B cell (primary cell): Measurements from ENCODE around the gene RASGEF1C. TPM values are rescaled to one million over a fixed set of nuclear protein-coding genes. Genes with fewer than 3 reads are reported as not detected.

Source experiments
- ATAC-seq: fragments of 200-7000 bp; cut with Tn5 transposase; one replicate; pipeline ENCODE4 v1.10.0; 2021; ENCODE audit warnings: low read depth, mild to moderate bottlenecking, moderate number of reproducible peaks, moderate library complexity
- CTCF ChIA-PET: fragments of 350-600 bp; sonication (Branson Sonifier 250); formaldehyde crosslinking; loops from one replicate; lab custom pipeline; 2021; ENCODE audit warnings: antibody characterized with exemption, inconsistent platforms; lab: Charles Lee
- POLR2A ChIA-PET: fragments of 350-600 bp; sonication (Branson Sonifier 250); formaldehyde crosslinking; loops from one replicate; lab custom pipeline; 2021; ENCODE audit warnings: antibody characterized with exemption; lab: Charles Lee
- DNase-seq: peaks from one replicate; pipeline ENCODE4 v3.0.0; 2013
- H2AFZ ChIP-seq: 2 replicates; pipeline ENCODE4 v1.6.1; 2012; ENCODE audit warnings: mild to moderate bottlenecking, low read depth, low read length; ENCODE audit not compliant: insufficient read depth, poor library complexity, severe bottlenecking
- H3K27ac ChIP-seq, 2 donors: 1 replicate in 1 of 2; 2 replicates in 1 of 2; pipeline ENCODE4 v1.5.1; 2012 to 2013; ENCODE audit warnings: low read length in 2 of 2, mild to moderate bottlenecking in 2 of 2, moderate library complexity in 1 of 2
- H3K27me3 ChIP-seq, 4 experiments: fragments of 200-600 bp in 1 of 4; sonication (generic) in 1 of 4; replicated peaks in 1 of 4; 1 replicate in 2 of 4; 2 replicates in 2 of 4; pipeline versions ENCODE4 v1.6.1 to v1.7.0; 2013 to 2016; ENCODE audit warnings: low read length in 3 of 4, mild to moderate bottlenecking in 2 of 4, mixed read lengths in 1 of 4, moderate library complexity in 1 of 4; ENCODE audit not compliant: insufficient read depth in 4 of 4, control insufficient read depth in 3 of 4; ENCODE audit errors: control extremely low read depth in 1 of 4
- H3K36me3 ChIP-seq, 2 experiments: replicated peaks in 1 of 2; 1 replicate in 1 of 2; 2 replicates in 1 of 2; pipeline versions ENCODE4 v1.6.1 to v1.7.1; 2013; ENCODE audit warnings: low read length in 1 of 2; ENCODE audit not compliant: insufficient read depth in 2 of 2, control insufficient read depth in 1 of 2; ENCODE audit errors: control extremely low read depth in 1 of 2, extremely low read depth in 1 of 2
- H3K4me1 ChIP-seq, 2 donors: fragments of 200-600 bp in 1 of 2; sonication (generic) in 1 of 2; 1 replicate in 1 of 2; 2 replicates in 1 of 2; pipeline versions ENCODE4 v1.5.1 to v1.6.1; 2013 to 2017; ENCODE audit warnings: low read length in 2 of 2; ENCODE audit not compliant: control insufficient read depth in 2 of 2, insufficient read depth in 2 of 2
- H3K4me2 ChIP-seq: replicated peaks from 2 replicates; pipeline ENCODE3; 2012; ENCODE audit warnings: mild to moderate bottlenecking, low read depth, low read length; ENCODE audit not compliant: poor library complexity, severe bottlenecking
- H3K4me3 ChIP-seq, 5 experiments: fragments of 200-600 bp in 1 of 5; sonication (generic) in 1 of 5; 1 replicate in 3 of 5; 2 replicates in 2 of 5; pipeline versions ENCODE4 v1.5.1 to v1.7.0; 2011 to 2016; ENCODE audit warnings: low read length in 4 of 5, mild to moderate bottlenecking in 4 of 5, low read depth in 2 of 5, control low read depth in 1 of 5, moderate library complexity in 1 of 5; ENCODE audit not compliant: insufficient read depth in 1 of 5; ENCODE audit errors: control extremely low read depth in 1 of 5, extremely low read depth in 1 of 5
- H3K79me2 ChIP-seq: fragments of 200-600 bp; sonication (generic); one replicate; pipeline ENCODE4 v1.6.0; 2016; ENCODE audit warnings: low read length; ENCODE audit not compliant: control insufficient read depth, insufficient read depth
- H3K9ac ChIP-seq: fragments of 200-600 bp; sonication (generic); 2 replicates; pipeline ENCODE4 v1.6.1; 2017; ENCODE audit warnings: mild to moderate bottlenecking, low read length, moderate library complexity
- H3K9me3 ChIP-seq, 3 donors: one replicate each; pipeline versions ENCODE4 v1.6.1 to v1.7.1; 2013; ENCODE audit warnings: low read length in 2 of 3; ENCODE audit not compliant: control insufficient read depth in 2 of 3, insufficient read depth in 1 of 3; ENCODE audit errors: control extremely low read depth in 1 of 3
- H4K20me1 ChIP-seq: 2 replicates; pipeline ENCODE4 v1.6.0; 2012; ENCODE audit warnings: mild to moderate bottlenecking, low read length; ENCODE audit not compliant: insufficient read depth, control insufficient read depth, poor library complexity, severe bottlenecking
- H3K27ac Mint-ChIP-seq: one replicate; pipeline ENCODE4 v1.8.0; 2021; ENCODE audit warnings: mixed read lengths
- H3K27me3 Mint-ChIP-seq: one replicate; pipeline ENCODE4 v1.8.0; 2021; ENCODE audit warnings: mixed read lengths
- H3K4me1 Mint-ChIP-seq: one replicate; pipeline ENCODE4 v1.8.0; 2021; ENCODE audit warnings: mixed read lengths
- H3K4me3 Mint-ChIP-seq: one replicate; pipeline ENCODE4 v1.8.0; 2021; ENCODE audit warnings: mixed read lengths
- H3K9me3 Mint-ChIP-seq: one replicate; pipeline ENCODE4 v1.8.0; 2022; ENCODE audit warnings: mixed read lengths; ENCODE audit not compliant: insufficient read depth
- EZH2 ChIP-seq: IDR thresholded peaks from 2 replicates; pipeline ENCODE4 v1.6.1; 2012; ENCODE audit warnings: borderline replicate concordance, low read depth, mild to moderate bottlenecking, moderate library complexity, low read length; ENCODE audit not compliant: insufficient read depth, poor library complexity, severe bottlenecking
- WGBS: methylation state at CpG from one replicate; pipeline ENCODE4 v1.1.5; 2013; ENCODE audit warnings: missing lambda C conversion rate; ENCODE audit not compliant: insufficient coverage; 5-methylcytosine and 5-hydroxymethylcytosine counted together
- intact Hi-C: fragments of 100-400 bp; cut with micrococcal nuclease; formaldehyde crosslinking; loops from one replicate; pipeline ENCODE4 v1.10.0; 2022
- polyA plus RNA-seq: library from polyadenylated mRNA; depleted of rRNA; stranded (reverse); fragments of >200 nt; gene quantifications from 2 replicates; pipeline ENCODE4 v1.2.3, GENCODE V29; 2012
- total RNA-seq, 2 donors: library from RNA; stranded (reverse); fragments of 120-200 nt in 1 of 2; gene quantifications; 1 replicate in 1 of 2; 2 replicates in 1 of 2; pipeline versions ENCODE4 v1.2.3 to v1.2.4, GENCODE V29; 2013 to 2022
- TF ChIP-seq, protein P1 (sequence below): fragments of 200-600 bp; IDR thresholded peaks from one replicate; pipeline ENCODE4 v1.8.0; 2022; ENCODE audit warnings: antibody characterized with exemption, mild to moderate bottlenecking

The RASGEF1C gene
- total and polyA plus RNA-seq, 2 donors (not counting 1 experiment from before 2014, with no cell fraction given): not detected

- Histone ChIP-seq H3K27me3 (no peaks in the 10 kb centered on the region), H3K9ac (no peak overlapping the region), H3K36me3 (peaks cover 0 to 47% of the 10 kb centered on the region in 2 experiments), H2AFZ (no peak overlapping the region), H3K27ac (no peak overlapping the region), H3K9me3 (peaks cover 0 to 9% (median 0%) of the 10 kb centered on the region in 3 donors), H3K4me2 (no peak overlapping the region), H3K79me2 (no peaks in the 10 kb centered on the region), H3K4me3 (no peak overlapping the region), H3K4me1 (no peaks in the 10 kb centered on the region), H4K20me1 (no peaks in the 10 kb centered on the region)
- H3K27ac Mint-ChIP-seq: no peak overlapping the region
- DNase-seq (no peak), ATAC-seq (no peak)
- H3K4me3 Mint-ChIP-seq: no peak overlapping the region
- intact Hi-C loops: no loop called here
- ChIA-PET POLR2A (no interaction called here), CTCF (no interaction called here)
- peaks cover 2% of the 10 kb centered on the region for H3K9me3 Mint-ChIP-seq
- no peak for TF ChIP-seq EZH2
- TF ChIP-seq, protein P1, sequence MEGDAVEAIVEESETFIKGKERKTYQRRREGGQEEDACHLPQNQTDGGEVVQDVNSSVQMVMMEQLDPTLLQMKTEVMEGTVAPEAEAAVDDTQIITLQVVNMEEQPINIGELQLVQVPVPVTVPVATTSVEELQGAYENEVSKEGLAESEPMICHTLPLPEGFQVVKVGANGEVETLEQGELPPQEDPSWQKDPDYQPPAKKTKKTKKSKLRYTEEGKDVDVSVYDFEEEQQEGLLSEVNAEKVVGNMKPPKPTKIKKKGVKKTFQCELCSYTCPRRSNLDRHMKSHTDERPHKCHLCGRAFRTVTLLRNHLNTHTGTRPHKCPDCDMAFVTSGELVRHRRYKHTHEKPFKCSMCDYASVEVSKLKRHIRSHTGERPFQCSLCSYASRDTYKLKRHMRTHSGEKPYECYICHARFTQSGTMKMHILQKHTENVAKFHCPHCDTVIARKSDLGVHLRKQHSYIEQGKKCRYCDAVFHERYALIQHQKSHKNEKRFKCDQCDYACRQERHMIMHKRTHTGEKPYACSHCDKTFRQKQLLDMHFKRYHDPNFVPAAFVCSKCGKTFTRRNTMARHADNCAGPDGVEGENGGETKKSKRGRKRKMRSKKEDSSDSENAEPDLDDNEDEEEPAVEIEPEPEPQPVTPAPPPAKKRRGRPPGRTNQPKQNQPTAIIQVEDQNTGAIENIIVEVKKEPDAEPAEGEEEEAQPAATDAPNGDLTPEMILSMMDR: no peak
- no peaks in the 10 kb centered on the region for H3K27me3 Mint-ChIP-seq
- H3K4me1 Mint-ChIP-seq: no peaks in the 10 kb centered on the region
- WGBS: 100% methylated on average over 2 of the region's 5 CpGs
Observed at GRCh38 chr5:180235077-180235476, 26.1 kb upstream of the RASGEF1C start.

DNA sequence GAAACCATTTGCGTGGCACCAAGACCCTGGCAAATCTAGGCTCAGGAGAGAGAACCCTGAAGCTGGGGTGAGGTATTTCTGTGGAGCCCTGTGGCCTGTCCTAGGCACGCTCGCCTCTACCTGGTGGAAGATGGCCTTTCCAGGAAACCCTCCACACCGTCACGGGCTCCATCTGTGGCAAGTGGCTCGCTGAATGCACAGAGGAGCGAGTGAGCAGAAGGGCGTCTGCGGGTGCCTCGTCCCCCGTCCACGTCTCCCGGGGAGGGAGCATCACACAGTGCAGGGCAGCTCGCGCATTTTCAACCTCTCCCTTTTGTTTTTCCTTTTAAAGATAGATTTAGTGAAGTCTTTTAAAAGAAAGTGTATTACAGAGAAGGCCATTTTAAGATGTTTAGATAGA, 25.3 kb upstream of the RASGEF1C start:
- no peak overlapping the region for H3K27ac Mint-ChIP-seq
- no peak overlapping the region for H3K9ac ChIP-seq
- H3K4me1 ChIP-seq: no peaks in the 10 kb centered on the region
- H3K27ac ChIP-seq: no peak overlapping the region
- no peaks in the 10 kb centered on the region for H3K4me1 Mint-ChIP-seq
- CTCF ChIA-PET: no interaction called here
- intact Hi-C loops: no loop called here
- no peaks in the 10 kb centered on the region for H3K27me3 Mint-ChIP-seq
- no peaks in the 10 kb centered on the region for H3K27me3 ChIP-seq
- H3K9me3 Mint-ChIP-seq: peaks cover 2% of the 10 kb centered on the region
- H3K4me3 Mint-ChIP-seq: no peak overlapping the region
- H3K4me2 ChIP-seq: no peak overlapping the region
- no peaks in the 10 kb centered on the region for H3K79me2 ChIP-seq
- H3K4me3 ChIP-seq: no peak overlapping the region
- DNase-seq: no peak
- TF ChIP-seq, protein P1: no peak
- TF ChIP-seq EZH2: no peak
- POLR2A ChIA-PET: no interaction called here
- H2AFZ ChIP-seq: no peak overlapping the region
- H4K20me1 ChIP-seq: no peaks in the 10 kb centered on the region
- peaks cover 0 to 12% (median 0%) of the 10 kb centered on the region in 3 donors for H3K9me3 ChIP-seq
- WGBS: 97% methylated on average over 6 of the region's 15 CpGs
- no peak for ATAC-seq
- peaks cover 0 to 40% of the 10 kb centered on the region in 2 experiments for H3K36me3 ChIP-seq
